ENCODE results near the gene GABRB3. TPM values are rescaled to one million over a fixed set of nuclear protein-coding genes. Genes with fewer than 3 reads are reported as not detected.

Gene GABRB3
- total and polyA plus RNA-seq, 4 donors = 0.09 to 1.2 (median 0.50) TPM

DNA sequence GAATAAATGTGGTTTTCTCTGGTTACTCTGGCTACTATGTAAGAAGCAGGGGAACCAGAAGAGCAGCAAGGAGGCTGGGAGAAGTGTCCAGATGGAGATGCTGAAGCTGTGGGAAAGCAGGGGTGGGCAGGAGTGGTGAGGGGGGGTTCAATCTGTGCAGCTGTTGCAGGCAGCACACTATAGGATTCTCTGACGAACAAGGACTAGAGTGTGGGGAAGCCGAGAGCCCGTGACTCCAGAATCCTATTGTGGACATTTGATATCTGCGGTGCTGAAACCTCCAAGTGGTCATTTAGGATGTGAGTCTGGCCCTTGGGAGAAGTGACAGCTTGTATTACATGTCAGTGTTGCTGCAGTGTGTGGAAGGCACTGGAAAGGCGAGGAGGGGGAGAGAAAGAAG, 60.5 kb downstream of the GABRB3 start:
- Histone ChIP-seq H3K27ac (ENCODE audit: low read depth in 1 of 2, low read length in 2 of 2) (no peak overlapping the region), H3K36me3 (ENCODE audit: control insufficient read depth in 4 of 4, insufficient read depth in 3 of 4, low read depth in 1 of 4, low read length in 3 of 4) (no peaks in the 10 kb centered on the region), H3K9me3 (ENCODE audit: control insufficient read depth in 4 of 4, low read length in 3 of 4) (peaks cover 0 to 2% (median 0%) of the 10 kb centered on the region in 4 donors), H3K4me3 (ENCODE audit: low read depth in 1 of 3, low read length in 3 of 3) (no peak overlapping the region), H3K9ac (ENCODE audit: low read depth in 1 of 2, low read length in 2 of 2) (no peak overlapping the region), H3K4me1 (ENCODE audit: control insufficient read depth in 4 of 4, insufficient read depth in 4 of 4, low read length in 3 of 4) (no peaks in the 10 kb centered on the region), H3K27me3 (ENCODE audit: control insufficient read depth in 4 of 4, insufficient read depth in 4 of 4, low read length in 3 of 4) (peaks cover 0 to 3% (median 0%) of the 10 kb centered on the region in 4 donors)
- TF ChIP-seq YY1 (IDR thresholded peaks at IDR 0.05) = no peak
- no peak for TF ChIP-seq HNF4G (IDR thresholded peaks at IDR 0.05)
- TF ChIP-seq, protein P1, sequence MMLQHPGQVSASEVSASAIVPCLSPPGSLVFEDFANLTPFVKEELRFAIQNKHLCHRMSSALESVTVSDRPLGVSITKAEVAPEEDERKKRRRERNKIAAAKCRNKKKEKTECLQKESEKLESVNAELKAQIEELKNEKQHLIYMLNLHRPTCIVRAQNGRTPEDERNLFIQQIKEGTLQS (IDR thresholded peaks at IDR 0.05) = no peak
- TF ChIP-seq HNF4A (conservative IDR thresholded peaks at IDR 0.05) = no peak
- TF ChIP-seq RAD21 (IDR thresholded peaks at IDR 0.05) = no peak
- no peak for TF ChIP-seq TAF1 (conservative IDR thresholded peaks at IDR 0.05)
- no peak for TF ChIP-seq GABPA (IDR thresholded peaks at IDR 0.05 in 1 of 2, conservative IDR thresholded peaks at IDR 0.05 in 1 of 2)
- TF ChIP-seq RXRA (IDR thresholded peaks at IDR 0.05) = no peak
- TF ChIP-seq SP1 (IDR thresholded peaks at IDR 0.05) = no peak
- no peak for TF ChIP-seq JUND (IDR thresholded peaks at IDR 0.05)
- TF ChIP-seq, protein P2, sequence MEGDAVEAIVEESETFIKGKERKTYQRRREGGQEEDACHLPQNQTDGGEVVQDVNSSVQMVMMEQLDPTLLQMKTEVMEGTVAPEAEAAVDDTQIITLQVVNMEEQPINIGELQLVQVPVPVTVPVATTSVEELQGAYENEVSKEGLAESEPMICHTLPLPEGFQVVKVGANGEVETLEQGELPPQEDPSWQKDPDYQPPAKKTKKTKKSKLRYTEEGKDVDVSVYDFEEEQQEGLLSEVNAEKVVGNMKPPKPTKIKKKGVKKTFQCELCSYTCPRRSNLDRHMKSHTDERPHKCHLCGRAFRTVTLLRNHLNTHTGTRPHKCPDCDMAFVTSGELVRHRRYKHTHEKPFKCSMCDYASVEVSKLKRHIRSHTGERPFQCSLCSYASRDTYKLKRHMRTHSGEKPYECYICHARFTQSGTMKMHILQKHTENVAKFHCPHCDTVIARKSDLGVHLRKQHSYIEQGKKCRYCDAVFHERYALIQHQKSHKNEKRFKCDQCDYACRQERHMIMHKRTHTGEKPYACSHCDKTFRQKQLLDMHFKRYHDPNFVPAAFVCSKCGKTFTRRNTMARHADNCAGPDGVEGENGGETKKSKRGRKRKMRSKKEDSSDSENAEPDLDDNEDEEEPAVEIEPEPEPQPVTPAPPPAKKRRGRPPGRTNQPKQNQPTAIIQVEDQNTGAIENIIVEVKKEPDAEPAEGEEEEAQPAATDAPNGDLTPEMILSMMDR (IDR thresholded peaks at IDR 0.05; ENCODE audit: low read depth, low read length, missing input control) = no peak
- no peak for TF ChIP-seq EGR1 (IDR thresholded peaks at IDR 0.05; ENCODE audit: low read depth in 2 of 2)
- WGBS = 65% methylated on average over 5 of the region's 5 CpGs
- no peak for DNase-seq (ENCODE audit: low spot score)

DNA sequence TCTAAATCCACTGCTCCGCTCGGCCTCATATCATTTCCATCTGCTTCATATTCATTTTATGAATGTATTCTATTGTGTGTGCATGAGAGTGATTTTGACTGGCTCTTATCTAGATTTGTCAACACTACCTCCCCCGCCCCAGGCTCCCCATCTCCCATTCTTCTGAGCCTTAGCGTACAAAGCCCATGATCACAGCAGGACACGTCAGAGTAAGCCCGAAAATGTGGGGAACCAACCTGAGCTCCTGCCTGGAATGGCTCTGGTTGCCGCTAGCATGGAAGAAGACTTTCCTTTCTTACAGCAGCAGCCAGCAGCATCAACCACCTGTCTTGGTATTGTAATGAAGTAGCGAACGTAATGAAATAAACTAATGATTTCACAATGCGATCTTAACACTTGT, 61.4 kb downstream of the GABRB3 start:
- TF ChIP-seq TAF1 (conservative IDR thresholded peaks at IDR 0.05) (no peak), RAD21 (IDR thresholded peaks at IDR 0.05) (no peak), HNF4A (conservative IDR thresholded peaks at IDR 0.05) (no peak), EGR1 (IDR thresholded peaks at IDR 0.05; ENCODE audit: low read depth in 2 of 2) (no peak), GABPA (IDR thresholded peaks at IDR 0.05 in 1 of 2, conservative IDR thresholded peaks at IDR 0.05 in 1 of 2) (no peak), SP1 (IDR thresholded peaks at IDR 0.05) (no peak), YY1 (IDR thresholded peaks at IDR 0.05) (no peak), JUND (IDR thresholded peaks at IDR 0.05) (no peak), HNF4G (IDR thresholded peaks at IDR 0.05) (no peak), NR2F2 (IDR thresholded peaks at IDR 0.05) (no peak), FOXA1 (IDR thresholded peaks at IDR 0.05) (no peak)
- TF ChIP-seq, protein P2 (IDR thresholded peaks at IDR 0.05; ENCODE audit: low read depth, low read length, missing input control) = no peak
- TF ChIP-seq, protein P3, sequence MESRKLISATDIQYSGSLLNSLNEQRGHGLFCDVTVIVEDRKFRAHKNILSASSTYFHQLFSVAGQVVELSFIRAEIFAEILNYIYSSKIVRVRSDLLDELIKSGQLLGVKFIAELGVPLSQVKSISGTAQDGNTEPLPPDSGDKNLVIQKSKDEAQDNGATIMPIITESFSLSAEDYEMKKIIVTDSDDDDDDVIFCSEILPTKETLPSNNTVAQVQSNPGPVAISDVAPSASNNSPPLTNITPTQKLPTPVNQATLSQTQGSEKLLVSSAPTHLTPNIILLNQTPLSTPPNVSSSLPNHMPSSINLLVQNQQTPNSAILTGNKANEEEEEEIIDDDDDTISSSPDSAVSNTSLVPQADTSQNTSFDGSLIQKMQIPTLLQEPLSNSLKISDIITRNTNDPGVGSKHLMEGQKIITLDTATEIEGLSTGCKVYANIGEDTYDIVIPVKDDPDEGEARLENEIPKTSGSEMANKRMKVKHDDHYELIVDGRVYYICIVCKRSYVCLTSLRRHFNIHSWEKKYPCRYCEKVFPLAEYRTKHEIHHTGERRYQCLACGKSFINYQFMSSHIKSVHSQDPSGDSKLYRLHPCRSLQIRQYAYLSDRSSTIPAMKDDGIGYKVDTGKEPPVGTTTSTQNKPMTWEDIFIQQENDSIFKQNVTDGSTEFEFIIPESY (IDR thresholded peaks at IDR 0.05) = no peak
- TF ChIP-seq, protein P1 (IDR thresholded peaks at IDR 0.05) = no peak
- H3K36me3 ChIP-seq (ENCODE audit: control insufficient read depth in 4 of 4, insufficient read depth in 3 of 4, low read depth in 1 of 4, low read length in 3 of 4) = no peaks in the 10 kb centered on the region
- 55% methylated on average over 10 of the region's 10 CpGs for WGBS
- H3K4me1 ChIP-seq (ENCODE audit: control insufficient read depth in 4 of 4, insufficient read depth in 4 of 4, low read length in 3 of 4) = no peaks in the 10 kb centered on the region
- no peak overlapping the region for H3K9ac ChIP-seq (ENCODE audit: low read depth in 1 of 2, low read length in 2 of 2)
- peaks cover 0 to 4% (median 1%) of the 10 kb centered on the region in 4 donors for H3K27me3 ChIP-seq (ENCODE audit: control insufficient read depth in 4 of 4, insufficient read depth in 4 of 4, low read length in 3 of 4)
- no peaks in the 10 kb centered on the region for H3K9me3 ChIP-seq (ENCODE audit: control insufficient read depth in 4 of 4, low read length in 3 of 4)
- no peak overlapping the region for H3K27ac ChIP-seq (ENCODE audit: low read depth in 1 of 2, low read length in 2 of 2)
- DNase-seq (ENCODE audit: low spot score) = no peak
- H3K4me3 ChIP-seq (ENCODE audit: low read depth in 1 of 3, low read length in 3 of 3) = no peak overlapping the region
